SW480 (cell line): ENCODE measurements around the gene DOK7.

ENCODE experiments used
- DNase-seq: peaks from one replicate; pipeline ENCODE4 v3.0.0-alpha.2; 2016; ENCODE audit warnings: low spot score

DOK7 gene

GRCh38 chr4:3520796-3521600 is 57.9 kb downstream of the DOK7 start:
- no peak for DNase-seq

GRCh38 chr4:3521621-3522325 is 58.7 kb downstream of the DOK7 start:
- DNase-seq: no peak

- no peak for DNase-seq
These were observed 59.2 kb downstream of the DOK7 start for GRCh38 chr4:3522326-3522640.

- DNase-seq: no peak
These were observed 59.5 kb downstream of the DOK7 start for GRCh38 chr4:3522651-3523050.

GRCh38 chr4:3523146-3523627 is 60.1 kb downstream of the DOK7 start:
- no peak for DNase-seq

GRCh38 chr4:3523628-3524221 is 60.6 kb downstream of the DOK7 start:
- no peak for DNase-seq

- no peak for DNase-seq
These were observed 61.2 kb downstream of the DOK7 start for GRCh38 chr4:3524349-3524748.

GRCh38 chr4:3524920-3525319 is 61.8 kb downstream of the DOK7 start:
- no peak for DNase-seq

GRCh38 chr4:3525532-3526430 is 62.7 kb downstream of the DOK7 start:
- DNase-seq: no peak

- DNase-seq: no peak
These were observed 63.4 kb downstream of the DOK7 start for GRCh38 chr4:3526456-3526855.

- no peak for DNase-seq
These were observed 64.2 kb downstream of the DOK7 start for GRCh38 chr4:3527101-3527913.

- DNase-seq: no peak
These were observed 65.1 kb downstream of the DOK7 start for GRCh38 chr4:3527914-3528876.

GRCh38 chr4:3529363-3529762 is 66.3 kb downstream of the DOK7 start:
- no peak for DNase-seq

GRCh38 chr4:3530051-3530450 is 66.9 kb downstream of the DOK7 start:
- no peak for DNase-seq

GRCh38 chr4:3530663-3531254 is 67.7 kb downstream of the DOK7 start:
- DNase-seq: no peak

- peak; percentile 3 for DNase-seq
These were observed 68.3 kb downstream of the DOK7 start for GRCh38 chr4:3531318-3531878.

GRCh38 chr4:3531879-3532750 is 69.0 kb downstream of the DOK7 start, which contains the start of gene LRPAP1:
Gene LRPAP1 (minus strand): TSS chr4:3532422. CDS start chr4:3532412, 10 bp downstream.
- DNase-seq: peak; percentile 71

- DNase-seq: no peak
These were observed 69.8 kb downstream of the DOK7 start for GRCh38 chr4:3532751-3533422.
